CD8-positive, alpha-beta memory T cell (primary cell): ENCODE data around the gene HOXB5. TPM values are rescaled to one million over a fixed set of nuclear protein-coding genes. Genes with fewer than 3 reads are reported as not detected.

Source experiments
- CTCF ChIA-PET: fragments of 350-600 bp; sonication (Branson Sonifier 250); formaldehyde crosslinking; loops from one replicate; lab custom pipeline; 2021; ENCODE audit warnings: antibody characterized with exemption; lab: Charles Lee
- POLR2A ChIA-PET: fragments of 350-600 bp; sonication (Branson Sonifier 250); formaldehyde crosslinking; loops from one replicate; lab custom pipeline; 2021; ENCODE audit warnings: antibody characterized with exemption; lab: Charles Lee
- DNase-seq, 5 donors: peaks; one replicate each; pipeline versions ENCODE4 v3.0.0 to v3.0.0-alpha.2; 2020 to 2022; ENCODE audit warnings: mixed read lengths in 1 of 5
- H3K27ac ChIP-seq: one replicate; pipeline ENCODE4 v1.7.0; 2013; ENCODE audit warnings: low read depth, mild to moderate bottlenecking, low read length, moderate library complexity
- H3K27me3 ChIP-seq: 2 replicates; pipeline ENCODE4 v1.7.0; 2013; ENCODE audit warnings: low read length, mild to moderate bottlenecking; ENCODE audit not compliant: insufficient read depth, poor library complexity, severe bottlenecking
- H3K36me3 ChIP-seq: 2 replicates; pipeline ENCODE4 v1.7.0; 2013; ENCODE audit warnings: mild to moderate bottlenecking, low read length, moderate library complexity; ENCODE audit not compliant: insufficient read depth
- H3K4me1 ChIP-seq: 2 replicates; pipeline ENCODE4 v1.7.0; 2013; ENCODE audit warnings: mild to moderate bottlenecking, low read length, moderate library complexity; ENCODE audit not compliant: insufficient read depth
- H3K4me3 ChIP-seq: 2 replicates; pipeline ENCODE4 v1.7.0; 2013; ENCODE audit warnings: mild to moderate bottlenecking, low read length
- H3K9me3 ChIP-seq: 2 replicates; pipeline ENCODE4 v1.7.0; 2013; ENCODE audit warnings: mild to moderate bottlenecking, low read length
- H3K27ac Mint-ChIP-seq, 8 donors: one replicate each; pipeline ENCODE4 v1.8.0; 2020 to 2021; ENCODE audit warnings: mixed read lengths in 8 of 8, mild to moderate bottlenecking in 6 of 8, inconsistent platforms in 3 of 8, moderate library complexity in 3 of 8
- H3K27me3 Mint-ChIP-seq, 2 donors: one replicate each; pipeline ENCODE4 v1.8.0; 2020 to 2021; ENCODE audit warnings: mixed read lengths in 2 of 2, mild to moderate bottlenecking in 1 of 2, moderate library complexity in 1 of 2
- H3K36me3 Mint-ChIP-seq, 3 donors: one replicate each; pipeline ENCODE4 v1.8.0; 2020 to 2021; ENCODE audit warnings: mixed read lengths in 3 of 3, inconsistent platforms in 1 of 3, mild to moderate bottlenecking in 1 of 3
- H3K4me1 Mint-ChIP-seq, 3 donors: one replicate each; pipeline ENCODE4 v1.8.0; 2020 to 2021; ENCODE audit warnings: mixed read lengths in 3 of 3, inconsistent platforms in 1 of 3, mild to moderate bottlenecking in 1 of 3
- H3K4me3 Mint-ChIP-seq, 7 donors: one replicate each; pipeline ENCODE4 v1.8.0; 2020 to 2021; ENCODE audit warnings: mixed read lengths in 7 of 7, mild to moderate bottlenecking in 6 of 7, moderate library complexity in 4 of 7, inconsistent platforms in 2 of 7
- H3K9me3 Mint-ChIP-seq, 5 donors: one replicate each; pipeline ENCODE4 v1.8.0; 2020 to 2022; ENCODE audit warnings: mixed read lengths in 5 of 5, mild to moderate bottlenecking in 3 of 5, moderate library complexity in 2 of 5, inconsistent platforms in 1 of 5
- polyA plus RNA-seq: library from polyadenylated mRNA; unstranded; fragments of 300-500 nt; fragmentation: Illumina TruSeq; gene quantifications from one replicate; pipeline ENCODE4 v1.2.3, GENCODE V29; 2021
- total RNA-seq, 2 experiments: library from RNA; stranded (reverse); gene quantifications; one replicate each; pipeline ENCODE4 v1.2.3, GENCODE V29; 2021

Gene HOXB5
- total and polyA plus RNA-seq, 3 experiments from 2014 or later, result not detected

DNA sequence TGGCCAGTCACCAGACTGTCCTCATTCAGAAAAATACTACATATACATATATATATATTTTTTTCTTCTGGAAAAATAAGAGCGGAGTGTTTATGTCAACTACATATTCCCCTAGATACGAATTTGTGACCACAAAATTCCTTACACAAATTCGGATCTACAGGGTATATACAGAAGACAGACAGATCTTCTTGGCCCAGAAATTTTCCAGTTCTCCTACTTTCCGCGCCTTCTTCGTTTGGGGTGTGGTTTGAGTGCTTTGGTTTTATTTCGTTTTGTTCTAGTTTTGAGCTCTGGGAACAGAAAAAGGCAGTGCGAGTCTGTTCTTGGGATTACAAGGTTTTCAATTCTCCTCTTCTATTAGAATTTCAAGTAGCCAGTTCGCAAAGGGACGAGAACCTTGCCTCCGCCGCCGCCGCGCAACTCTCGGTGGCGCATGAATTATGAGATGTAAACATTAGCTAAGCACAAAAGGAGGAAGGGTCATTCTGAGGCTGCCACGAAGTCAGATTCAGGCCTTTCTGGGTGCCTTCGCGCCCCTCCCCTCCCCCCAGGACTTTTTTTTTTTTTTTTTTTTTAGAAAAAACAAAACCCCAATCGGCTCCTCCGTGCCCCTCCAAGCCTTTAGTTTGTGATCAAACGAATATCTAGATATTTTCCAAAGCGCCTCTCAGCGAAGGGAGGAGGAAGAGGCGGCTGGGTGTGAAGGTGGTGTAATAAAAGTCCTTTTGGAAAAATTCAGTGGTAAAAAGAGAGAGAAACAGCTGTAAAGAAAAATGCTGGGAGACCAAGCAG is 13.6 kb downstream of the HOXB5 start:
- peak overlapping the region in 3 of 8 donors; percentile 6 to 51 (median 8) for H3K27ac Mint-ChIP-seq
- no peak overlapping the region for H3K4me3 ChIP-seq
- no peaks in the 10 kb centered on the region for H3K9me3 ChIP-seq
- peaks cover 25 to 57% (median 40%) of the 10 kb centered on the region in 3 donors for H3K4me1 Mint-ChIP-seq
- H3K36me3 Mint-ChIP-seq, result peaks cover 0 to 5% (median 0%) of the 10 kb centered on the region in 3 donors
- peak overlapping the region; percentile 81 for H3K27ac ChIP-seq
- ChIA-PET POLR2A (interaction anchor here (0.7 kb wide), 1 partner anchor 59 kb away, joined by 11 read pairs; no protein-coding TSS in a partner anchor), CTCF (no interaction called here)
- peaks cover 34 to 55% of the 10 kb centered on the region in 2 donors for H3K27me3 Mint-ChIP-seq
- no peaks in the 10 kb centered on the region for H3K36me3 ChIP-seq
- no peaks in the 10 kb centered on the region for H3K9me3 Mint-ChIP-seq
- peak overlapping the region; percentile 87 to 98 (median 96) for H3K4me3 Mint-ChIP-seq
- H3K27me3 ChIP-seq, result peaks cover 44% of the 10 kb centered on the region
- H3K4me1 ChIP-seq, result peaks cover 30% of the 10 kb centered on the region
- no peak for DNase-seq

DNA sequence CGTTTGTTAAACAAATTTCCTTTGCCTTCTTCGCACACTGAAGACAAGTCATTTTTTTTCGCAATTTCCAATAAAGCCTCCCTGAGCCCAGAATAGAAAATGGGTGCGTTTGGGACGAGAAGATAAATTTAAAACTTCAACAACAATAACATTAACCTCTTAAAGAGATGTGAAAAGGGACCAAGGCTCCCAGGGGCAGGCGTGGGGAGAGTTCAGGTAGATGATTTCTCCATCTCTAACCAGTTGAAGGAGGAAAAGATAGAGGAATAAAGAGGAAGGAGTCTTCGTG is 14.2 kb downstream of the HOXB5 start:
- H3K36me3 ChIP-seq, result no peaks in the 10 kb centered on the region
- peak overlapping the region; percentile 87 to 98 (median 96) for H3K4me3 Mint-ChIP-seq
- POLR2A ChIA-PET, result no interaction called here
- H3K4me1 ChIP-seq, result peaks cover 29% of the 10 kb centered on the region
- H3K4me1 Mint-ChIP-seq, result peaks cover 23 to 52% (median 35%) of the 10 kb centered on the region in 3 donors
- no peak overlapping the region for H3K4me3 ChIP-seq
- H3K27me3 ChIP-seq, result peaks cover 44% of the 10 kb centered on the region
- CTCF ChIA-PET, result interaction anchor here (1.2 kb wide), 1 partner anchor 11 kb away, joined by 3 read pairs; no protein-coding TSS in a partner anchor
- peak overlapping the region; percentile 81 for H3K27ac ChIP-seq
- H3K9me3 Mint-ChIP-seq, result no peaks in the 10 kb centered on the region
- H3K27me3 Mint-ChIP-seq, result peaks cover 34 to 54% of the 10 kb centered on the region in 2 donors
- DNase-seq, result no peak
- peak overlapping the region in 1 of 8 donors; percentile 90 for H3K27ac Mint-ChIP-seq
- no peaks in the 10 kb centered on the region for H3K9me3 ChIP-seq
- H3K36me3 Mint-ChIP-seq, result peaks cover 0 to 5% (median 0%) of the 10 kb centered on the region in 3 donors

DNA sequence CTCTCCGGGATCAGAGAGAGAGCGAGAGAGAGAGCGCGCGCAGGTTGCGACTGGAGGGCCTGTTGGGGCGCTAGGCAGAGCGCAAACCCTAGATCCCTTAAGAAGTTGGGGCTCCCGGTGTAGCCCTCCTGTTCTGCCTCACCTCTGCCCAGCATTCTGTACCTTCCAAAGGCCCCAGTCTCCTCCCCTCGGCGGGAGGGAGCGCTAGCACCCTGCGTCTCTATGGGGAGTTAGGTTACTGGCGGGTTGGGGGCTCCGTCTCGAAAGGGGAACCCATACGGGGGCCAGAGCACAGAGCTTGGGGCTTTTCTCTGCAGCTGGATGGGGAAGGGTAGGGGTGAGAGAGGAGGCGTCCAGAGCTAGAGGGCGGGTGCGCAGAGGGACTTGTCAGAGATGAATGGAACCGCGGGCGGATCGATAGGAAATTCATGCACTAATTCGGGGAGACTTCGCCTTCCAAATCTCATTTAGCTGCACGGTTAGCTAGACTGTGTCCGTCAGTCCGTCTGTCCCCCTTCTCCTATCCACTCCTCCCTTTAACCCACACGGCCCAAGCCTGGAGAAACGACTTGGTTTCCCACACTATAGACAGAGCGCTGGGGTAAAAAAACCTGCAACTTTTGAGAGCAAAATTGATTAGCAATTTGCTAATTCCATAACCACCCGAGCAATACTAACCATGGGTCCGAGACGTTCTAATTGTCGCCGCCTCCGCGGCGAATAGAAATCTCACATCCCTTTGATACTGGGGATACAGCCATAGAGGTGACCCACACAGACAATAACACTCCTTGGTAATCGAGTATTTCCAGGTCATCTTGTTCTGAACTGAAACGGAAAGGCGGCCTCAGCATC is 14.7 kb downstream of the HOXB5 start:
- Mint-ChIP-seq H3K4me3 (peak overlapping the region; percentile 87 to 98 (median 96)), H3K9me3 (no peaks in the 10 kb centered on the region), H3K36me3 (peaks cover 0 to 5% (median 0%) of the 10 kb centered on the region in 3 donors), H3K27ac (peak overlapping the region in 7 of 8 donors; percentile 6 to 98 (median 85)), H3K4me1 (peaks cover 23 to 52% (median 35%) of the 10 kb centered on the region in 3 donors), H3K27me3 (peaks cover 36 to 48% of the 10 kb centered on the region in 2 donors)
- POLR2A ChIA-PET, result no interaction called here
- no peak for DNase-seq
- Histone ChIP-seq H3K9me3 (no peaks in the 10 kb centered on the region), H3K36me3 (no peaks in the 10 kb centered on the region), H3K4me3 (peak overlapping the region; percentile 82), H3K27me3 (peaks cover 44% of the 10 kb centered on the region), H3K27ac (peak overlapping the region; percentile 81), H3K4me1 (peaks cover 29% of the 10 kb centered on the region)
- CTCF ChIA-PET, result interaction anchor here (1.2 kb wide), 1 partner anchor 12 kb away, joined by 3 read pairs; no protein-coding TSS in a partner anchor

DNA sequence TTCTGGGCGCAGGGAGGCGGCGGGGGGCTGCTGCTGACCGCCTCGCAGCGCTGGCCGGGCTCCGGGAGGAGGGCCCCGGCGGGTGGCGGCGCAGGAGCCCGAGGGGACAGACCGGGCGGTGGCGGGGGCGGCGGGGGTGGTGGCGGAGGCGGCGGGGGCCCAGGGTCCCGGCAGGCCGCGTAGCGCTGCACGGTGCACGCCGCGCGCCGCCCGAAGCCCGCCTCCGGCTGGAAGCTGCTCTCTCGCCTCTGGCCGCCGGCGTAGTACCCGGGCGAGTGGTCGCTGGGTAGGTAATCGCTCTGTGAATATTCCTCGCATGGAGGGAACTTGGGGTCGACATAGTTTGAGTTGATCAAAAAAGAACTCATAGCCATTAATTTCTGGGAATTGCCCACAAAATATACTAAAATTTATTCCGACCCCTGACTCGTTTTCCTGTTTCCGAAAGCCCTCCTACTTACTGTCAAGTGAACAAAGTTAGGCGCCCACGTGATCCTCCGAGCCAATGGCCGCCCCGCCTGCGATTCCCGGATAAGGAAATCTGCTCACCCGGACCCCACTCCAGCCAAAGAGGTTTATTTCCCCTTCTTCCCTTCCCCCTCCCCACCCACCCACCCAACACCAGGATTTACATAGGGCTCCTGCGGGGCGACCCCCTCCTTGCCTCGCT is 15.5 kb downstream of the HOXB5 start, which contains the start of gene HOXB4:
HOXB4 (minus strand) TSS at position 405 of the 670 bp plus-strand sequence; CDS start at position 374, 31 bp downstream.
- Mint-ChIP-seq H3K27me3 (peaks cover 36 to 43% of the 10 kb centered on the region in 2 donors), H3K4me1 (peaks cover 23 to 55% (median 35%) of the 10 kb centered on the region in 3 donors), H3K9me3 (no peaks in the 10 kb centered on the region), H3K36me3 (peaks cover 0 to 7% (median 0%) of the 10 kb centered on the region in 3 donors), H3K27ac (peak within 1 kb of the TSS; percentile 6 to 98 (median 89)), H3K4me3 (peak within 1 kb of the TSS; percentile 87 to 98 (median 96))
- peak; percentile 65 to 85 (median 73) for DNase-seq
- peak within 1 kb of the TSS; percentile 81 for H3K27ac ChIP-seq
- peak within 1 kb of the TSS; percentile 82 for H3K4me3 ChIP-seq
- ChIA-PET POLR2A (interaction anchor here (0.6 to 1.5 kb wide), 4 partner anchors 17 to 36 kb away, joined by 3 to 4 read pairs (median 4); no protein-coding TSS in a partner anchor), CTCF (interaction anchor here (1.0 to 1.2 kb wide), 2 partner anchors 13 to 15 kb away, joined by 3 read pairs; partner anchors contain the start of gene HOXB5)
- no peaks in the 10 kb centered on the region for H3K9me3 ChIP-seq
- H3K4me1 ChIP-seq, result peaks cover 29% of the 10 kb centered on the region
- peaks cover 44% of the 10 kb centered on the region for H3K27me3 ChIP-seq
- H3K36me3 ChIP-seq, result no peaks in the 10 kb centered on the region

DNA sequence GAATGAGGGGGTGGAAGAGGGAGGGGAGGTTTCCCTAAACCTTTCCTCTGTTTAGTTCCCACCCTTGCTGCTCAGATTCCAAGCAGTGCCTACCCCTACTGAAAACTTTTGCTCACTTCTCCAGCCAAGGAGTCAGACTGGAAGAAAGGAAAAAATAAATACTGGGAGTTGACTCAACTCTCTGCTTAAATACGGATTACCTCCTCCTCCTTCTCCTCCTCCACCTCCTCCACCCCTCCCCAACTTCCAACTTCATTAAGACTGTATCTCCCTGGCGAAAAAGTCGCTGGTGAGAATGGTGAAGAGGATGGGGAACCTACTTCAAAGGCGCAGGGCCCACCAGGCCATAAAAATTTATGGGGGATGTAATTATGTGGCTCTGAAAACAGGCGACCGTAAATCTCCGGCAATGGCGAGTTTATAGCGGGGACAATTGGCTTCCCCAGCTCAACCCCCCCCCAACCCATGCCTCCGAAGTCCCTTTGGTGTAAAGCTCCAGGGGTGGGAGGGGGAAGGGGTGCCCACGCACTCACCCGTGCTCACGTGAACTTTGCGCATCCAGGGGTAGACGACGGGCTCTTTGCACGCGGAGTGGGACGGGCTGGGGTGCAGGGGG is 16.1 kb downstream of the HOXB5 start:
- Histone ChIP-seq H3K4me1 (peaks cover 28% of the 10 kb centered on the region), H3K27ac (peak overlapping the region; percentile 72), H3K36me3 (no peaks in the 10 kb centered on the region), H3K27me3 (peaks cover 39% of the 10 kb centered on the region), H3K4me3 (peak overlapping the region; percentile 45), H3K9me3 (no peaks in the 10 kb centered on the region)
- peaks cover 0 to 7% (median 0%) of the 10 kb centered on the region in 3 donors for H3K36me3 Mint-ChIP-seq
- peaks cover 30 to 37% of the 10 kb centered on the region in 2 donors for H3K27me3 Mint-ChIP-seq
- H3K9me3 Mint-ChIP-seq, result no peaks in the 10 kb centered on the region
- H3K27ac Mint-ChIP-seq, result peak overlapping the region in 6 of 8 donors; percentile 24 to 88 (median 66)
- DNase-seq, result peak in 1 of 5 donors; percentile 58
- ChIA-PET CTCF (interaction anchor here (1.0 kb wide), 1 partner anchor 16 kb away, joined by 3 read pairs; the partner anchor contains the start of gene HOXB5), POLR2A (interaction anchor here (0.6 to 1.5 kb wide), 4 partner anchors 18 to 36 kb away, joined by 3 to 4 read pairs (median 4); no protein-coding TSS in a partner anchor)
- H3K4me1 Mint-ChIP-seq, result peaks cover 22 to 52% (median 32%) of the 10 kb centered on the region in 3 donors
- peak overlapping the region; percentile 79 to 90 (median 84) for H3K4me3 Mint-ChIP-seq

DNA sequence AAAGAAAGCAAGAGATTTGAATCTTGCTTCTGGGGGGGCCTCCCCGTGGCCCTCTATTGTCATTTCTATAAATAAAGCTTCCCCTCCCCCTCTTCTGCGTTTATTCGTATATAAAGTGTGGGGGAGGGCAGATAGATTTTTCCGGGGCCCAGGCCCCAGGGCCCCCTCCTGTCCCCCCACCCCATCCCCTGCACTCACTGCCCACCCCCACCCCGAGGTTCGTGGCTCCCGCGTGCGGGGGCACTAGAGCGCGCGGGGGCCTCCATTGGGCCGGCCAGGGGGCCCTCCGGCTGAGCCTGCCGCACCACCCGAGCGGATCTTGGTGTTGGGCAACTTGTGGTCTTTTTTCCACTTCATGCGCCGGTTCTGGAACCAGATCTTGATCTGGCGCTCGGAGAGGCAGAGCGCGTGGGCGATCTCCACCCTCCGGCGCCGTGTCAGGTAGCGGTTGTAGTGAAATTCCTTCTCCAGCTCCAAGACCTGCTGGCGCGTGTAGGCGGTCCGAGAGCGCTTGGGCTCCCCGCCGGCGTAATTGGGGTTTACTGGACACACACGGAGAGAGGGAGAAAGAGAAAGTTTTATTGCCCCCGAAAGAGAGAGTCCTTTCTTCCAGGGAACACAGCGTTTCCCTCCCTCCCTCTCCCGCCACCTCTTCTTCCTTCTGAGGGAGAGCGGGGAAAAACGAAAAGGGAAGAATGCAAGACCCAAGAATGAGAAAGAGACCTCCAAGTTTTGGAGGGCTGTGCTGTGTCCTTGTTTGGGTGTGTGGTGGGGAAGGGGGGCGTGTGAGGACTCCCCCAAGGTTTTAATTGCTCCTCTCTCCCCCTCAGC is 16.9 kb downstream of the HOXB5 start:
- POLR2A ChIA-PET, result interaction anchor here (1.0 to 1.5 kb wide), 2 partner anchors 33 to 35 kb away, joined by 4 read pairs; no protein-coding TSS in a partner anchor
- Mint-ChIP-seq H3K9me3 (no peaks in the 10 kb centered on the region), H3K36me3 (peaks cover 0 to 9% (median 0%) of the 10 kb centered on the region in 3 donors), H3K4me1 (peaks cover 19 to 46% (median 29%) of the 10 kb centered on the region in 3 donors), H3K27me3 (peaks cover 28 to 31% of the 10 kb centered on the region in 2 donors), H3K27ac (peak overlapping the region in 2 of 8 donors; percentile 24 to 66), H3K4me3 (peak overlapping the region; percentile 39 to 90 (median 82))
- Histone ChIP-seq H3K4me3 (peak overlapping the region; percentile 45), H3K27ac (peak overlapping the region; percentile 72), H3K27me3 (peaks cover 32% of the 10 kb centered on the region), H3K36me3 (no peaks in the 10 kb centered on the region), H3K9me3 (no peaks in the 10 kb centered on the region), H3K4me1 (peaks cover 22% of the 10 kb centered on the region)
- CTCF ChIA-PET, result interaction anchor here (1.0 kb wide), 1 partner anchor 17 kb away, joined by 3 read pairs; the partner anchor contains the start of gene HOXB5
- DNase-seq, result no peak
